IPS DF 6.9 (cell line): ENCODE results near the gene TH.

Experiments
- DNase-seq: peaks from one replicate; pipeline ENCODE4 v3.0.0-alpha.2; 2013; ENCODE audit warnings: low read depth, low spot score
- H3K27ac ChIP-seq: one replicate; pipeline ENCODE4 v1.5.1; 2013; ENCODE audit warnings: low read length, control low read depth
- H3K27me3 ChIP-seq: 2 replicates; pipeline ENCODE4 v1.6.1; 2013; ENCODE audit warnings: mild to moderate bottlenecking, low read length; ENCODE audit not compliant: control insufficient read depth, insufficient read depth
- H3K36me3 ChIP-seq: 2 replicates; pipeline ENCODE4 v1.6.1; 2013; ENCODE audit warnings: low read length; ENCODE audit not compliant: control insufficient read depth, insufficient read depth
- H3K4me1 ChIP-seq: 2 replicates; pipeline ENCODE4 v1.6.1; 2013; ENCODE audit warnings: low read length; ENCODE audit not compliant: control insufficient read depth, insufficient read depth
- H3K4me3 ChIP-seq: 2 replicates; pipeline ENCODE4 v1.5.1; 2013; ENCODE audit warnings: mild to moderate bottlenecking, low read length
- H3K9me3 ChIP-seq: 2 replicates; pipeline ENCODE4 v1.6.1; 2013; ENCODE audit warnings: low read length, inconsistent platforms; ENCODE audit not compliant: control insufficient read depth, insufficient read depth
- WGBS: extraction: QIAGEN DNeasy Blood & Tissue Kit; methylation state at CpG from one replicate; pipeline ENCODE4 v1.1.7; 2013; ENCODE audit warnings: mixed read lengths, missing lambda C conversion rate; ENCODE audit not compliant: insufficient read length, insufficient coverage; 5-methylcytosine and 5-hydroxymethylcytosine counted together

Gene TH

DNA sequence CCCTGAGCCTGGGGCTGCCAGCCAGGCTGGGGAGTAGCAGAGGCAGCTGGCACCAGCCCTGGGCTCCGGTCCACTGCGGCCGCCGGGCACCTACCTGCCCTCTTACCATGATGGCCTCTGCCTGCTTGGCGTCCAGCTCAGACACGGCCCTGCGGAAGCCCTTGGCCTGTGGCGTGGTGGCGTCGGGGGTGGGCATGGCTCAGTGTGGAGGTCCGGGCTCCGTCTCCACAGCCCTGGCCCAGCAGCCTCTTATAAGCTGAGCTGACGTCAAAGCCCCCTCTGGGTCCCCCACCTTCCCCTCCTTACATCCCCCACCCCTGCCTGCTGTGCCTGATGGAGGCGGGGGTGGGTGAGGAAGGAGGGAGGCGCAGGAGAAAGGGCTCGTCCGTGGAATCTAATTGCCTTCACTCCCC is at the start of gene TH:
TSS of gene TH (minus strand) at position 225 of the 413 bp plus-strand sequence. CDS start at position 196, 29 bp downstream.
- H3K36me3 ChIP-seq, result no peaks in the 10 kb centered on the region; the same call in 1 of the 2 replicates
- H3K9me3 ChIP-seq, result no peaks in the 10 kb centered on the region
- H3K27me3 ChIP-seq, result no peaks in the 10 kb centered on the region
- no peak for DNase-seq
- no CpG with 5 or more reads among the region's 17 CpGs for WGBS
- H3K27ac ChIP-seq, result no peak within 1 kb of the TSS
- no peak within 1 kb of the TSS for H3K4me3 ChIP-seq
- H3K4me1 ChIP-seq, result no peaks in the 10 kb centered on the region

GRCh38 chr11:2221024-2221423 is 49.4 kb upstream of the TH start:
- no peak overlapping the region for H3K27ac ChIP-seq
- H3K36me3 ChIP-seq, result no peaks in the 10 kb centered on the region
- H3K9me3 ChIP-seq, result no peaks in the 10 kb centered on the region
- H3K4me3 ChIP-seq, result no peak overlapping the region
- no CpG with 5 or more reads among the region's 1 CpG for WGBS
- H3K27me3 ChIP-seq, result no peaks in the 10 kb centered on the region
- no peak for DNase-seq
- H3K4me1 ChIP-seq, result no peaks in the 10 kb centered on the region

GRCh38 chr11:2220173-2220771 is 48.7 kb upstream of the TH start:
- Histone ChIP-seq H3K27me3 (no peaks in the 10 kb centered on the region), H3K36me3 (no peaks in the 10 kb centered on the region), H3K9me3 (no peaks in the 10 kb centered on the region), H3K4me3 (no peak overlapping the region), H3K27ac (no peak overlapping the region), H3K4me1 (no peaks in the 10 kb centered on the region)
- WGBS, result no CpG with 5 or more reads among the region's 3 CpGs
- no peak for DNase-seq

GRCh38 chr11:2219318-2220017 is 47.9 kb upstream of the TH start:
- H3K4me3 ChIP-seq, result no peak overlapping the region
- no peak for DNase-seq
- H3K36me3 ChIP-seq, result no peaks in the 10 kb centered on the region
- no CpG with 5 or more reads among the region's 6 CpGs for WGBS
- H3K9me3 ChIP-seq, result no peaks in the 10 kb centered on the region
- H3K27ac ChIP-seq, result no peak overlapping the region
- no peaks in the 10 kb centered on the region; the same call in 1 of the 2 replicates for H3K4me1 ChIP-seq
- H3K27me3 ChIP-seq, result no peaks in the 10 kb centered on the region

DNA sequence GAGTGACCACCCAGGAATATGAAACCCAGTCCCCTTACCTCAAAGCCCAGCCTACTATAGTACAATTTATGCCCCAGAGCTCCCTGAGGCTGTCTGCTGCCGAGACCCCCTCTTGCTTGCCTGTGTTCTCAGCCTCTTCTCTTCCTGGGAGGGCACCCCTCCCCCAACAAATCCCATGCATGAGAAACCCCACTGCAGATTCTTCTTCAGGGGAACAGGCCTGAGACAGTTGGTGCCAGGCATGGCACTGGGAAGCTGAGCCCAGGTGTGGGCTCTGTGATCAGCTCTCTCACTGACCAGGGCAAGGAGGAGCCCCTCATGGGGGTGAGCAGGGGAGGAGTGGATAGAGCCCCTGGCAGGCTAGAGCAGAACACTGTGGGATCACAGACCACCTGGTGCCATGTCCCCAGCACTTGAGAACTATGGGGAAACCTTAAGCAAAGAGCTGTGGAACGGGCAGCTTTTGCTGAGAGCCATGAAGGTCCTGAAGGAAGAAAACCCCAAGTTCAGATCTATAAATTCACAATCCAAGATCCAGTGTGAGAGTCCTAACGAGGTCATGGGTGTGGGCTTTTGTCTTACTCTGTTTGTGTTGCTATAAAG is 46.5 kb upstream of the TH start:
- DNase-seq, result no peak
- peaks cover 2% of the 10 kb centered on the region for H3K4me1 ChIP-seq

DNA sequence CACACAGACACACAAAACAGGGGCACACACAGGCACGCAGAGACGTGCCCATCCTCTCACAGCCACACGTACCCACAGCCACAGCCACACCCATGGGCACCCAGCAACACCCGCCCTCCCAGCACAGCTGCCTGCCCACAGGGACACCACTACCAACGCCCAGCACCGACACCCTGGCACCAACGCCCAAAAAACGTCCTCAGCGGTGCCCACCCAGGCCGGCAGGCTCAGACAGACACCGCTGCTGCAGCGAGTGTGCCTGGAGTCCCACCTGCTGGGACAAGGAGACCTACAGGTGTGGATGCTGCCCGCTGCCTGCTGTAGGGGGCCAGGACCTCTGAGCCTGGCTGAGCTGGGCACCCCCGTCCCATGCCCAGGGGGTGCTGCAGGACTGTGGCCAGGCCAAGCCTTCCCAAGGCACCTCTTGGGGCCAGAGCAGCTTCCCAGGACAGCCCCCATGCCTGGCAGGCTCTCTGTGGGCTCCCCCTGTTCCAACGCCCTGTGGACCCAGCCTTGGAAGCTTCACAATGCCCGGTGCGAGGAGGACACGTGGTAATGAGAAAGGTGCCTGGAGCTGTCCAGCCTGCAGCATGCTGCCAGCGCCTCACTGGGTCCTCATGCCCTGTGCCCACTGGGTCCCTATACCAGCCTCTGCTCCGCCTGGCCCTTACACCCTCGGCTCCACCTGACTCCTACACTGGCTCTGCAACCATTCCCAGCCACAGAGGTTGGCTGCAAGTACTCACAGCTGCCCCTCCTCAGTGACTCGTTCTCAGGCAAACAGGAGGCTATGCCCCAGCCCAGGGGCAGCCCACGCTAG is 45.8 kb upstream of the TH start:
- Histone ChIP-seq H3K36me3 (no peaks in the 10 kb centered on the region), H3K9me3 (no peaks in the 10 kb centered on the region), H3K4me1 (peaks cover 4% of the 10 kb centered on the region), H3K27me3 (no peaks in the 10 kb centered on the region), H3K4me3 (no peak overlapping the region), H3K27ac (no peak overlapping the region)
- no peak for DNase-seq
- WGBS, result no CpG with 5 or more reads among the region's 23 CpGs

More for the DNA sequence above, 46.5 kb upstream of the TH start:
- Histone ChIP-seq H3K9me3 (no peaks in the 10 kb centered on the region), H3K4me3 (no peak overlapping the region), H3K27ac (no peak overlapping the region), H3K36me3 (no peaks in the 10 kb centered on the region), H3K27me3 (no peaks in the 10 kb centered on the region)
- WGBS, result no CpG with 5 or more reads among the region's 3 CpGs

DNA sequence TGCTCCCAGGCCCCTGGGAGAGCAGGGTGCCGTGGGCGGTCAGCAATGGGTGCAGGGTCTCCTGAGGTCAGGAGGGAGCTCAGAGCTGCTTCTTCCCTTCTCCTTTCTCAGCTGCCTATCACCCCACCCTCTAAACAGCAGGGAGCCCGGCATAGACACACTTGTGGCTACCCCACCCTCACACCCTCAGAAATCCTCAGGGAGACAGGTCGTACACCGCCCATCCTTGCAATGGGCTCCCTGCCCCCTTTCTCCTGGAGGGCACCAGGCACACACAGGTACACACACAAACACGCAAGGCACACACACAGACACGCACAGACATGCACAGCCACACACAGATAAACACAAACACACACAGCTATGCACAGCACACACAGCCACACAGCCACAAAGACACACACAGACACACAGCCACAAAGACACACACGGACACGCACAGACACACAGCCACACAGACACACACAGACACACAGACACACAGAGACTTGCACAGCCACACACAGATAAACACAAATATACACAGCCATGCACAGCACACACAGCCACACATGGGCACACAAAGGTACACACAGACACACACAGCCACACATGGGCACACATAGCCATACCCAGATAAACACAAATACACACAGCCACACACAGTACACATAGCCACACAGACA is 44.9 kb upstream of the TH start:
- Histone ChIP-seq H3K4me1 (peaks cover 4% of the 10 kb centered on the region), H3K36me3 (no peaks in the 10 kb centered on the region), H3K27me3 (no peaks in the 10 kb centered on the region), H3K9me3 (no peaks in the 10 kb centered on the region), H3K4me3 (no peak overlapping the region), H3K27ac (no peak overlapping the region)
- DNase-seq, result no peak
- no CpG with 5 or more reads among the region's 9 CpGs for WGBS

DNA sequence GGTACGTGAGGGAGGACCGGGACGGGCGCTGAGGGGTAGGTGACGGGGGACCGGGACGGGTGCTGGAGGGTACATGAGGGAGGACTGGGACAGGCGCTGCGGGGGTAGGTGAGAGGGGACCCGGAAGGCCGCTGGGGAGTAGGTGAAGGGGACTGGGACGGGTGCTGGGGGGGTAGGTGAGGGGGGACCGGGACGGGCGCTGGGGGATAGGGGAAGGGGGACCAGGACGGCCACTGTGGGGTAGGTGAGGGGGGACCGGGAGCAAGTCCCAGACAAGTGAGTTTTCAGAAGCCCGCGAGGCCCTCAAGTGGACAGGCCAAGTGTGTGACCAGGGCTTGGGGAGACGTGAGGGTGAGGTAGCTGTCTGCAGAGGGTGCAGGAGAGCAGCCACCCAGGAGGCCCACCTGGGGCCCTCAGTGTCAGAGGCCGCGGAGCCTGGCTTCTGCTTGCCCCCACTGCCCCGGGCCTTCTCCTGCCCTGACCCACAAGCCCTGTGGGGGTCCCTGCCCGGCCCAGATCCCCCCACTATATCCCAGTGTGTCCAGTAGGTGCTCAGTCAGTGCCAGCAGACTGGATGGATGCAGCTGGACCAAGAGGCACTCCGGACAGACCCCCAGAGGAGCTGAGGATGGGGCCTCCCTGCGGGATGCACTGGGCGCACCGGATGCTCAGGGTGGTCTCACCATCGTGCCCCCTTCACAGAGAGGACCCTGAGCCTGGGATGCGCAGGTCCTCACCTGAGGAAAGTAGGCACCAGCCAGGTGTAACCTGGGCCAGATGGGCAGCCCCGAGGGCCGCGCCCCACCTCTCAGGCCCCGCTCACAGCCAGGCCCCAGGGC is 44.2 kb upstream of the TH start:
- Histone ChIP-seq H3K9me3 (no peaks in the 10 kb centered on the region), H3K4me3 (no peak overlapping the region), H3K27me3 (no peaks in the 10 kb centered on the region), H3K4me1 (peaks cover 4% of the 10 kb centered on the region), H3K27ac (no peak overlapping the region), H3K36me3 (no peaks in the 10 kb centered on the region)
- no peak for DNase-seq
- no CpG with 5 or more reads among the region's 34 CpGs for WGBS

DNA sequence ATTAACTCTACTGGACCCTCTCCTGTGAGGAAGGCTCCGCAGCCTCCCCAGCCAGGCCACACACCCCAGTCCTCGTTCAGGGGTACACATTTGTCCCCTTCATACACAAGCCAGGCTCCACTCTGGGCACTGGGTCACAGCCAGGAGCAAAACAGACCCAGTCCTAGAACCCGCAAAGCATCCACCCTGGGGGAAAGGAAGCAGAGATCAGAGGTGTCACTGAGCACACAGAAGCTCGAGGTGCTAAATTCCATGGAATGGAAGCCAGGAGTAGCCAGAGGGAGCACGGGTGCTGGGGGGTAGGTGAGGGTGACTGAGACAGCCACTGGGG is 43.6 kb upstream of the TH start:
- no peak overlapping the region for H3K4me3 ChIP-seq
- H3K9me3 ChIP-seq, result no peaks in the 10 kb centered on the region
- no CpG with 5 or more reads among the region's 5 CpGs for WGBS
- peaks cover 4% of the 10 kb centered on the region for H3K4me1 ChIP-seq
- no peaks in the 10 kb centered on the region for H3K27me3 ChIP-seq
- H3K36me3 ChIP-seq, result no peaks in the 10 kb centered on the region
- H3K27ac ChIP-seq, result no peak overlapping the region
- DNase-seq, result no peak
